Measurements from ENCODE around the gene ATP1A1. TPM values are rescaled to one million over a fixed set of nuclear protein-coding genes. Genes with fewer than 3 reads are reported as not detected.

The ATP1A1 gene
- total and polyA plus RNA-seq, 2 donors (not counting 1 experiment from before 2014, with no cell fraction given), result 58.9 to 107 TPM

DNA sequence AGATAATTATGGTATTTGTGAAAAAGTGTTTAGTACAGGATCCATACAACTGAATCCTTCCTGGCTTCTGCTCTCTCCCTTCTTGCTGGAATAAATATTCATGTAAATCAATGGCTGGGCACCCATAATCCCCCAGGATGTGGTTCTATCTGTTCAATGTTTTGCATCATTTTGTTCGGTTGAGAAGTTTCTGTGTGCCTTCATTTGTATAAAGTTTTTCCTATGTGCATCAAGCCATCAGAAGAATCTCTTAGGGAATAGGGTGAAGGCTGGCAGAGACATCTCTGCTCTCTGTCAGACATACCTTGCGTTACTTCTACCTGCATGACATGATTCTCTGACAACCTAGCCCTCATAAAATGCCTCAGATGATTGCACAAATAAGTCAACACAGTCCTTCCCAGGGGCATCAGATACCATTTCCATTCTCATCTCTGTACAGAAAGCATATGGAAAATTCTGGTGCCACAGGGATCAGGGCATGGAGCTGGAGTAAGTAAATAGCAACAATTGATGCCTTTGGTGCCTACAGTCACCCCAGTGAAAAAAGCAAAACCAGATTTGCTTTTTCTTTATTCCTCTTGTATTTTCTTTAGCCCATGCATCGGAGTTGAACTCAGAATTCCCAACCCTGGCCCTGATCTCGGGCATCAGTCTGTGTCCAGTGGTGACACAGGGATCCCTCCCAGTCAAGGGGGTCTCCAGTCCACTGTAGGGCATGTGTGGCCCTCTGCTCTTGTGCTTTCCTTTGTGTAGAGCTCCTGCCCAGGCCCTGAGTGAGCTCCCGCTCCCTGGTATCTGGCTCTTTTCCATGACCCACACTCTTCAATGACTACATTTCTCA is 39.7 kb upstream of the ATP1A1 start:
- POLR2A ChIA-PET, result no interaction called here
- H2AFZ ChIP-seq (ENCODE audit: insufficient read depth, low read depth, low read length, poor library complexity, severe bottlenecking), result no peak overlapping the region
- 93% methylated on average over 4 of the region's 5 CpGs for WGBS (ENCODE audit: insufficient coverage)
- Mint-ChIP-seq H3K4me3 (no peak overlapping the region), H3K27me3 (peaks cover 18% of the 10 kb centered on the region), H3K9me3 (ENCODE audit: insufficient read depth) (no peaks in the 10 kb centered on the region), H3K27ac (no peak overlapping the region), H3K4me1 (peaks cover 15% of the 10 kb centered on the region)
- no peaks in the 10 kb centered on the region for H4K20me1 ChIP-seq (ENCODE audit: control insufficient read depth, insufficient read depth, low read length, poor library complexity, severe bottlenecking)
- no peak overlapping the region for H3K4me2 ChIP-seq (replicated peaks; ENCODE audit: low read depth, low read length, poor library complexity, severe bottlenecking)
- H3K27me3 ChIP-seq (replicated peaks in 1 of 4; ENCODE audit: control extremely low read depth in 1 of 4, control insufficient read depth in 3 of 4, insufficient read depth in 4 of 4, low read length in 3 of 4), result peaks cover 0 to 12% (median 3%) of the 10 kb centered on the region in 4 experiments
- DNase-seq (no peak), ATAC-seq (ENCODE audit: low read depth) (no peak)
- H3K9ac ChIP-seq (ENCODE audit: low read length), result no peak overlapping the region
- no peaks in the 10 kb centered on the region for H3K79me2 ChIP-seq (ENCODE audit: control insufficient read depth, insufficient read depth, low read length)
- CTCF ChIA-PET, result no interaction called here
- peaks cover 10 to 11% of the 10 kb centered on the region in 2 donors for H3K4me1 ChIP-seq (ENCODE audit: control insufficient read depth in 2 of 2, insufficient read depth in 2 of 2, low read length in 2 of 2)
- H3K27ac ChIP-seq (ENCODE audit: low read length in 2 of 2), result no peak overlapping the region
- H3K4me3 ChIP-seq (ENCODE audit: control extremely low read depth in 1 of 5, extremely low read depth in 1 of 5, insufficient read depth in 1 of 5, low read depth in 2 of 5, low read length in 4 of 5), result no peak overlapping the region
- intact Hi-C loops (cut with micrococcal nuclease), result no loop called here
- no peak for TF ChIP-seq EZH2 (IDR thresholded peaks at IDR 0.05; ENCODE audit: borderline replicate concordance, insufficient read depth, low read depth, low read length, poor library complexity, severe bottlenecking)
- TF ChIP-seq, protein P1, sequence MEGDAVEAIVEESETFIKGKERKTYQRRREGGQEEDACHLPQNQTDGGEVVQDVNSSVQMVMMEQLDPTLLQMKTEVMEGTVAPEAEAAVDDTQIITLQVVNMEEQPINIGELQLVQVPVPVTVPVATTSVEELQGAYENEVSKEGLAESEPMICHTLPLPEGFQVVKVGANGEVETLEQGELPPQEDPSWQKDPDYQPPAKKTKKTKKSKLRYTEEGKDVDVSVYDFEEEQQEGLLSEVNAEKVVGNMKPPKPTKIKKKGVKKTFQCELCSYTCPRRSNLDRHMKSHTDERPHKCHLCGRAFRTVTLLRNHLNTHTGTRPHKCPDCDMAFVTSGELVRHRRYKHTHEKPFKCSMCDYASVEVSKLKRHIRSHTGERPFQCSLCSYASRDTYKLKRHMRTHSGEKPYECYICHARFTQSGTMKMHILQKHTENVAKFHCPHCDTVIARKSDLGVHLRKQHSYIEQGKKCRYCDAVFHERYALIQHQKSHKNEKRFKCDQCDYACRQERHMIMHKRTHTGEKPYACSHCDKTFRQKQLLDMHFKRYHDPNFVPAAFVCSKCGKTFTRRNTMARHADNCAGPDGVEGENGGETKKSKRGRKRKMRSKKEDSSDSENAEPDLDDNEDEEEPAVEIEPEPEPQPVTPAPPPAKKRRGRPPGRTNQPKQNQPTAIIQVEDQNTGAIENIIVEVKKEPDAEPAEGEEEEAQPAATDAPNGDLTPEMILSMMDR (IDR thresholded peaks at IDR 0.05), result no peak
- H3K9me3 ChIP-seq (ENCODE audit: control extremely low read depth in 1 of 3, control insufficient read depth in 2 of 3, insufficient read depth in 1 of 3, low read length in 2 of 3), result no peaks in the 10 kb centered on the region
- no peaks in the 10 kb centered on the region for H3K36me3 ChIP-seq (replicated peaks in 1 of 2; ENCODE audit: control extremely low read depth in 1 of 2, control insufficient read depth in 1 of 2, extremely low read depth in 1 of 2, insufficient read depth in 2 of 2, low read length in 1 of 2)

DNA sequence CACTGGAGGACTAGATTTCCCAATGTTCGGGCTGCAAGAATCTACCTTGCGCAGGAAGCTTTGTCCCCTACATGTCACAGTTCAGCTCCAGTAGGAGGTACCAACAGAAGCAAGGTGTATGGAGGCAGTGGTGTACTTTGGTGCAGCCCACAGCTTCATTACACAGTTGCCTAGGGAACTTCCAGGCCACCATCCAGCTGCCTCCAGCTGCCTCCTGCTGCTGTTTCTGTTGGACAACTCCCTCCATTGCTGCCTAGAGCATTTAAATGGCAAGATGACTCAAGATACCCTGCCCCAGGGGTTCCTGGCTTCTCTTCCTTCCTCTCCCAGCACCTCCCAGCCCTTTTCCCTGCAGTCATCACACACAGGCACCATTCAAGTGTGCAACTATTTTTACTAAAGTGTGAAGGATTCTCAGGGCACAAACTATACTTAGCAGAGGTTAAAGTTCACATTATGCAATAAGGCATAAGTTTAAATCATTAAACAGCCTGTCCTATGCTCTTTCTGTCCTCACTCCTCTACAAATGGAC is 39.0 kb upstream of the ATP1A1 start:
- 100% methylated on average over 2 of the region's 2 CpGs for WGBS (ENCODE audit: insufficient coverage)
- no peak overlapping the region for H3K4me3 Mint-ChIP-seq
- H3K9me3 Mint-ChIP-seq (ENCODE audit: insufficient read depth), result no peaks in the 10 kb centered on the region
- peaks cover 10 to 11% of the 10 kb centered on the region in 2 donors for H3K4me1 ChIP-seq (ENCODE audit: control insufficient read depth in 2 of 2, insufficient read depth in 2 of 2, low read length in 2 of 2)
- TF ChIP-seq, protein P1 (IDR thresholded peaks at IDR 0.05), result no peak
- no peak for TF ChIP-seq EZH2 (IDR thresholded peaks at IDR 0.05; ENCODE audit: borderline replicate concordance, insufficient read depth, low read depth, low read length, poor library complexity, severe bottlenecking)
- peaks cover 0 to 12% (median 3%) of the 10 kb centered on the region in 4 experiments for H3K27me3 ChIP-seq (replicated peaks in 1 of 4; ENCODE audit: control extremely low read depth in 1 of 4, control insufficient read depth in 3 of 4, insufficient read depth in 4 of 4, low read length in 3 of 4)
- H2AFZ ChIP-seq (ENCODE audit: insufficient read depth, low read depth, low read length, poor library complexity, severe bottlenecking), result no peak overlapping the region
- no peak for DNase-seq
- peaks cover 21% of the 10 kb centered on the region for H3K27me3 Mint-ChIP-seq
- no peaks in the 10 kb centered on the region for H4K20me1 ChIP-seq (ENCODE audit: control insufficient read depth, insufficient read depth, low read length, poor library complexity, severe bottlenecking)
- no peak for ATAC-seq (ENCODE audit: low read depth)
- H3K27ac Mint-ChIP-seq, result no peak overlapping the region
- no peak overlapping the region for H3K4me3 ChIP-seq (ENCODE audit: control extremely low read depth in 1 of 5, extremely low read depth in 1 of 5, insufficient read depth in 1 of 5, low read depth in 2 of 5, low read length in 4 of 5)
- no peak overlapping the region for H3K27ac ChIP-seq (ENCODE audit: low read length in 2 of 2)
- ChIA-PET POLR2A (no interaction called here), CTCF (no interaction called here)
- H3K9me3 ChIP-seq (ENCODE audit: control extremely low read depth in 1 of 3, control insufficient read depth in 2 of 3, insufficient read depth in 1 of 3, low read length in 2 of 3), result no peaks in the 10 kb centered on the region
- intact Hi-C loops (cut with micrococcal nuclease), result no loop called here
- H3K4me1 Mint-ChIP-seq, result peaks cover 14% of the 10 kb centered on the region
- H3K79me2 ChIP-seq (ENCODE audit: control insufficient read depth, insufficient read depth, low read length), result no peaks in the 10 kb centered on the region
- no peak overlapping the region for H3K9ac ChIP-seq (ENCODE audit: low read length)
- H3K36me3 ChIP-seq (replicated peaks in 1 of 2; ENCODE audit: control extremely low read depth in 1 of 2, control insufficient read depth in 1 of 2, extremely low read depth in 1 of 2, insufficient read depth in 2 of 2, low read length in 1 of 2), result no peaks in the 10 kb centered on the region
- H3K4me2 ChIP-seq (replicated peaks; ENCODE audit: low read depth, low read length, poor library complexity, severe bottlenecking), result no peak overlapping the region
